K562 (cell line): ENCODE measurements around the gene SLC6A8. TPM values are rescaled to one million over a fixed set of nuclear protein-coding genes. Genes with fewer than 3 reads are reported as not detected.
A peak's percentile ranks its signal among the peaks of the same experiment; 100 is the strongest.

Experiments used
- CBFA2T2 ChIP-seq: fragments of 450-650 bp; conservative IDR thresholded peaks from 2 replicates; pipeline ENCODE4 v1.6.1; 2017; ENCODE audit warnings: mild to moderate bottlenecking
- EGR1 ChIP-seq: fragments of 450-650 bp; conservative IDR thresholded peaks from 2 replicates; pipeline ENCODE4 v1.6.1; 2017; ENCODE audit warnings: mild to moderate bottlenecking
- MYC ChIP-seq, 2 experiments: fragments of 250-450 bp in 1 of 2; sonication (Bioruptor Pico) in 1 of 2; IDR thresholded peaks; 2 replicates each; pipeline versions ENCODE4 v1.5.1 to v1.6.1; 2012 to 2021; ENCODE audit warnings: low read depth in 2 of 2, borderline replicate concordance in 1 of 2, improper control_type of control experiment in 1 of 2, low read length in 1 of 2, mild to moderate bottlenecking in 1 of 2, moderate library complexity in 1 of 2
- POLR2G ChIP-seq: fragments of 200-400 bp; formaldehyde crosslinking; IDR thresholded peaks from 2 replicates; pipeline ENCODE4 v1.6.1; 2017; ENCODE audit warnings: low read depth, mild to moderate bottlenecking, antibody characterized with exemption, low read length, moderate library complexity
- RCOR1 ChIP-seq, 2 experiments: IDR thresholded peaks; 2 replicates each; pipeline ENCODE4 v1.6.1; 2012; ENCODE audit warnings: low read depth in 2 of 2, low read length in 2 of 2, borderline replicate concordance in 1 of 2, improper control_type of control experiment in 1 of 2
- polyA plus RNA-seq, 8 experiments: library from polyadenylated mRNA; depleted of rRNA in 4 of 8; stranded (reverse) in 5 of 8; unstranded in 3 of 8; fragments of >200 nt; fragmentation: Nextera tagmentation in 2 of 8; fragmentation: Illumina TruSeq in 1 of 8; extraction: Ambion mirVana in 2 of 8; extraction: Trizol in 1 of 8; gene quantifications; 2 replicates each; pipeline versions ENCODE4 v1.2.1 to v1.2.3, GENCODE V29; 2011 to 2014; ENCODE audit warnings: inconsistent platforms in 1 of 8, missing spikeins in 1 of 8
- total RNA-seq, 7 experiments: library from RNA; depleted of rRNA in 6 of 7; stranded (reverse); fragments of >200 nt in 6 of 7; fragmentation: Illumina TruSeq in 2 of 7; extraction: Trizol in 2 of 7; gene quantifications; 2 replicates each; pipeline versions ENCODE4 v1.2.1 to v1.2.3, GENCODE V29; 2011 to 2021; ENCODE audit warnings: low replicate concordance in 1 of 7
- TF ChIP-seq, protein P1 (sequence below): sonication (generic); formaldehyde crosslinking; IDR thresholded peaks from 2 replicates; pipeline ENCODE4 v1.8.0; 2022; ENCODE audit warnings: missing genetic modification reagents, mild to moderate bottlenecking, moderate library complexity, borderline replicate concordance
- TF ChIP-seq, protein P2 (sequence below): fragments of 200-800 bp; sonication (Bioruptor generic); IDR thresholded peaks from 2 replicates; pipeline ENCODE4 v1.6.1; 2016; ENCODE audit warnings: missing genetic modification characterization, missing compliant biosample characterization
- TF ChIP-seq, protein P3 (sequence below): sonication (generic); formaldehyde crosslinking; IDR thresholded peaks from 2 replicates; pipeline ENCODE4 v1.8.1; 2023; ENCODE audit warnings: mild to moderate bottlenecking, missing genetic modification reagents
- TF ChIP-seq, protein P4 (sequence below): sonication (generic); formaldehyde crosslinking; IDR thresholded peaks from 2 replicates; pipeline ENCODE4 v1.9.0; 2022; ENCODE audit warnings: mild to moderate bottlenecking, missing genetic modification reagents
- TF ChIP-seq, protein P5 (sequence below): sonication (generic); formaldehyde crosslinking; IDR thresholded peaks from 2 replicates; pipeline ENCODE4 v1.8.0; 2022; ENCODE audit warnings: mild to moderate bottlenecking, missing genetic modification reagents, borderline replicate concordance
- TF ChIP-seq, protein P6 (sequence below): fragments of 450-650 bp; IDR thresholded peaks from 2 replicates; pipeline ENCODE4 v1.6.1; 2016; ENCODE audit warnings: borderline replicate concordance

Gene SLC6A8
- total and polyA plus RNA-seq, 9 of the 15 experiments (the other 6 are each of a cell fraction or from before 2014, with no cell fraction given), result 0.68 to 144 (median 34.3) TPM

DNA sequence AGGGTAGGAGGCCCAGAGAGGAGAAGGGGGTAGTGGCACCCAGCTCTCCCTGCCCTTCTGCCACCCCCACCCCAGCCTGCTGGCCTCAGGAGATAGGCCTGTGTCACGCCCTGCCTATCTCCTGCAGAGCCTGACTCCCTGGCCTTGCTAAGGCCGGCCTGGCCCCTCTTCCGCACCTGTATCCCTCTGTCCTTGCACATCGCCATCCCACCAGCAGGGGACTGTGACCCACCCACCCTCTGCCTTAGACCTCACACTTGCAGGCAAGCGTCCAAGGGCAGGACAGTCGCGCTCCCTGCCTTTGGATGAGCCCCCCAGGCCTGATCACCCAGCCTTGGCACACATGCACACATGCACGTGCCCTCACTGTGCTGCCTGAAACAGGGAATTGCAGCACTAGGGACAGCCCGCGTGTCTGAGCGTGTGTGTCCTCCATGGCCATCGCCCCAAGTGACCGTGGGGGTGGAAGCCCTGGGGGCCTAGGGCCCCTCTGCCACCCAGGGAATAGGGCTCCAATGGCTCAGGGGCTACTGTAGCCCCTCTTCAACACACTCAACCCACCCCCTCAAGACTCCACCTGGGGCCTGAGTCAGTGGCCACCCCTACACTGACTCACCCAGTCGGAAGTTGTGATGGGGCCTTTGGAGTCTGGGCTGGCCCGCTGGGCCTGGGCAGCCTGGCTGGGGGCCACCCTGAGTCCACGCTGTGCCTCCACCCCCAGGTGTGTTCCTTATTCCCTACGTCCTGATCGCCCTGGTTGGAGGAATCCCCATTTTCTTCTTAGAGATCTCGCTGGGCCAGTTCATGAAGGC, 2.1 kb downstream of the SLC6A8 start (continued):
- TF ChIP-seq, protein P1, sequence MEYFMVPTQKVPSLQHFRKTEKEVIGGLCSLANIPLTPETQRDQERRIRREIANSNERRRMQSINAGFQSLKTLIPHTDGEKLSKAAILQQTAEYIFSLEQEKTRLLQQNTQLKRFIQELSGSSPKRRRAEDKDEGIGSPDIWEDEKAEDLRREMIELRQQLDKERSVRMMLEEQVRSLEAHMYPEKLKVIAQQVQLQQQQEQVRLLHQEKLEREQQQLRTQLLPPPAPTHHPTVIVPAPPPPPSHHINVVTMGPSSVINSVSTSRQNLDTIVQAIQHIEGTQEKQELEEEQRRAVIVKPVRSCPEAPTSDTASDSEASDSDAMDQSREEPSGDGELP (CRISPR knock-in tag), result peak; percentile 61; the same call in 1 of the 2 replicates
- TF ChIP-seq CBFA2T2, result peak; percentile 70
- 0 out of 2 replicates have a peak, but pooled peaks have one; percentile 4 for TF ChIP-seq EGR1
- TF ChIP-seq, protein P2, sequence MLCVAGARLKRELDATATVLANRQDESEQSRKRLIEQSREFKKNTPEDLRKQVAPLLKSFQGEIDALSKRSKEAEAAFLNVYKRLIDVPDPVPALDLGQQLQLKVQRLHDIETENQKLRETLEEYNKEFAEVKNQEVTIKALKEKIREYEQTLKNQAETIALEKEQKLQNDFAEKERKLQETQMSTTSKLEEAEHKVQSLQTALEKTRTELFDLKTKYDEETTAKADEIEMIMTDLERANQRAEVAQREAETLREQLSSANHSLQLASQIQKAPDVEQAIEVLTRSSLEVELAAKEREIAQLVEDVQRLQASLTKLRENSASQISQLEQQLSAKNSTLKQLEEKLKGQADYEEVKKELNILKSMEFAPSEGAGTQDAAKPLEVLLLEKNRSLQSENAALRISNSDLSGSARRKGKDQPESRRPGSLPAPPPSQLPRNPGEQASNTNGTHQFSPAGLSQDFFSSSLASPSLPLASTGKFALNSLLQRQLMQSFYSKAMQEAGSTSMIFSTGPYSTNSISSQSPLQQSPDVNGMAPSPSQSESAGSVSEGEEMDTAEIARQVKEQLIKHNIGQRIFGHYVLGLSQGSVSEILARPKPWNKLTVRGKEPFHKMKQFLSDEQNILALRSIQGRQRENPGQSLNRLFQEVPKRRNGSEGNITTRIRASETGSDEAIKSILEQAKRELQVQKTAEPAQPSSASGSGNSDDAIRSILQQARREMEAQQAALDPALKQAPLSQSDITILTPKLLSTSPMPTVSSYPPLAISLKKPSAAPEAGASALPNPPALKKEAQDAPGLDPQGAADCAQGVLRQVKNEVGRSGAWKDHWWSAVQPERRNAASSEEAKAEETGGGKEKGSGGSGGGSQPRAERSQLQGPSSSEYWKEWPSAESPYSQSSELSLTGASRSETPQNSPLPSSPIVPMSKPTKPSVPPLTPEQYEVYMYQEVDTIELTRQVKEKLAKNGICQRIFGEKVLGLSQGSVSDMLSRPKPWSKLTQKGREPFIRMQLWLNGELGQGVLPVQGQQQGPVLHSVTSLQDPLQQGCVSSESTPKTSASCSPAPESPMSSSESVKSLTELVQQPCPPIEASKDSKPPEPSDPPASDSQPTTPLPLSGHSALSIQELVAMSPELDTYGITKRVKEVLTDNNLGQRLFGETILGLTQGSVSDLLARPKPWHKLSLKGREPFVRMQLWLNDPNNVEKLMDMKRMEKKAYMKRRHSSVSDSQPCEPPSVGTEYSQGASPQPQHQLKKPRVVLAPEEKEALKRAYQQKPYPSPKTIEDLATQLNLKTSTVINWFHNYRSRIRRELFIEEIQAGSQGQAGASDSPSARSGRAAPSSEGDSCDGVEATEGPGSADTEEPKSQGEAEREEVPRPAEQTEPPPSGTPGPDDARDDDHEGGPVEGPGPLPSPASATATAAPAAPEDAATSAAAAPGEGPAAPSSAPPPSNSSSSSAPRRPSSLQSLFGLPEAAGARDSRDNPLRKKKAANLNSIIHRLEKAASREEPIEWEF (CRISPR knock-in tag), result no peak
- TF ChIP-seq, protein P3, sequence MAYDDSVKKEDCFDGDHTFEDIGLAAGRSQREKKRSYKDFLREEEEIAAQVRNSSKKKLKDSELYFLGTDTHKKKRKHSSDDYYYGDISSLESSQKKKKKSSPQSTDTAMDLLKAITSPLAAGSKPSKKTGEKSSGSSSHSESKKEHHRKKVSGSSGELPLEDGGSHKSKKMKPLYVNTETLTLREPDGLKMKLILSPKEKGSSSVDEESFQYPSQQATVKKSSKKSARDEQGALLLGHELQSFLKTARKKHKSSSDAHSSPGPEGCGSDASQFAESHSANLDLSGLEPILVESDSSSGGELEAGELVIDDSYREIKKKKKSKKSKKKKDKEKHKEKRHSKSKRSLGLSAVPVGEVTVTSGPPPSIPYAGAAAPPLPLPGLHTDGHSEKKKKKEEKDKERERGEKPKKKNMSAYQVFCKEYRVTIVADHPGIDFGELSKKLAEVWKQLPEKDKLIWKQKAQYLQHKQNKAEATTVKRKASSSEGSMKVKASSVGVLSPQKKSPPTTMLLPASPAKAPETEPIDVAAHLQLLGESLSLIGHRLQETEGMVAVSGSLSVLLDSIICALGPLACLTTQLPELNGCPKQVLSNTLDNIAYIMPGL (CRISPR knock-in tag), result peak; percentile 40; the same call in 1 of the 2 replicates
- TF ChIP-seq, protein P4, sequence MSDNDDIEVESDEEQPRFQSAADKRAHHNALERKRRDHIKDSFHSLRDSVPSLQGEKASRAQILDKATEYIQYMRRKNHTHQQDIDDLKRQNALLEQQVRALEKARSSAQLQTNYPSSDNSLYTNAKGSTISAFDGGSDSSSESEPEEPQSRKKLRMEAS (CRISPR knock-in tag), result peak; percentile 53; the same call in 1 of the 2 replicates
- TF ChIP-seq, protein P5, sequence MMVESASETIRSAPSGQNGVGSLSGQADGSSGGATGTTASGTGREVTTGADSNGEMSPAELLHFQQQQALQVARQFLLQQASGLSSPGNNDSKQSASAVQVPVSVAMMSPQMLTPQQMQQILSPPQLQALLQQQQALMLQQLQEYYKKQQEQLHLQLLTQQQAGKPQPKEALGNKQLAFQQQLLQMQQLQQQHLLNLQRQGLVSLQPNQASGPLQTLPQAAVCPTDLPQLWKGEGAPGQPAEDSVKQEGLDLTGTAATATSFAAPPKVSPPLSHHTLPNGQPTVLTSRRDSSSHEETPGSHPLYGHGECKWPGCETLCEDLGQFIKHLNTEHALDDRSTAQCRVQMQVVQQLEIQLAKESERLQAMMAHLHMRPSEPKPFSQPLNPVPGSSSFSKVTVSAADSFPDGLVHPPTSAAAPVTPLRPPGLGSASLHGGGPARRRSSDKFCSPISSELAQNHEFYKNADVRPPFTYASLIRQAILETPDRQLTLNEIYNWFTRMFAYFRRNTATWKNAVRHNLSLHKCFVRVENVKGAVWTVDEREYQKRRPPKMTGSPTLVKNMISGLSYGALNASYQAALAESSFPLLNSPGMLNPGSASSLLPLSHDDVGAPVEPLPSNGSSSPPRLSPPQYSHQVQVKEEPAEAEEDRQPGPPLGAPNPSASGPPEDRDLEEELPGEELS (CRISPR knock-in tag), result no peak
- TF ChIP-seq, protein P6, sequence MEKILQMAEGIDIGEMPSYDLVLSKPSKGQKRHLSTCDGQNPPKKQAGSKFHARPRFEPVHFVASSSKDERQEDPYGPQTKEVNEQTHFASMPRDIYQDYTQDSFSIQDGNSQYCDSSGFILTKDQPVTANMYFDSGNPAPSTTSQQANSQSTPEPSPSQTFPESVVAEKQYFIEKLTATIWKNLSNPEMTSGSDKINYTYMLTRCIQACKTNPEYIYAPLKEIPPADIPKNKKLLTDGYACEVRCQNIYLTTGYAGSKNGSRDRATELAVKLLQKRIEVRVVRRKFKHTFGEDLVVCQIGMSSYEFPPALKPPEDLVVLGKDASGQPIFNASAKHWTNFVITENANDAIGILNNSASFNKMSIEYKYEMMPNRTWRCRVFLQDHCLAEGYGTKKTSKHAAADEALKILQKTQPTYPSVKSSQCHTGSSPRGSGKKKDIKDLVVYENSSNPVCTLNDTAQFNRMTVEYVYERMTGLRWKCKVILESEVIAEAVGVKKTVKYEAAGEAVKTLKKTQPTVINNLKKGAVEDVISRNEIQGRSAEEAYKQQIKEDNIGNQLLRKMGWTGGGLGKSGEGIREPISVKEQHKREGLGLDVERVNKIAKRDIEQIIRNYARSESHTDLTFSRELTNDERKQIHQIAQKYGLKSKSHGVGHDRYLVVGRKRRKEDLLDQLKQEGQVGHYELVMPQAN, result 0 out of 2 replicates have a peak, but pooled peaks have one; percentile 41
- 0 out of 4 replicates have a peak, but pooled peaks of 1 of the 2 experiments have one; percentile 15 for TF ChIP-seq RCOR1 (IDR thresholded peaks at IDR 0.05; ENCODE audit: borderline replicate concordance in 1 of 2, low read depth in 2 of 2, low read length in 2 of 2)
- TF ChIP-seq POLR2G, result peak; percentile 76; the same call in 1 of the 2 replicates
- no peak for TF ChIP-seq MYC (IDR thresholded peaks at IDR 0.05; ENCODE audit: low read depth, low read length)
- TF ChIP-seq MYC (CRISPR knock-in tag; IDR thresholded peaks at IDR 0.05; ENCODE audit: borderline replicate concordance, low read depth), result no peak
